IMR-90 (cell line): ENCODE measurements around the gene C1orf105. TPM values are rescaled to one million over a fixed set of nuclear protein-coding genes. Genes with fewer than 3 reads are reported as not detected.

Source experiments
- ATAC-seq: fragments of 200-7000 bp; cut with Tn5 transposase; 2 replicates; pipeline ENCODE4 v1.9.1; 2020; ENCODE audit warnings: low read depth, mild to moderate bottlenecking, moderate library complexity
- BruUV-seq: library from RNA; stranded (reverse); fragments of 400-500 nt; replicated peaks from 2 replicates; lab custom pipeline; 2021; lab: Mats Ljungman, UMichigan
- CTCF ChIA-PET: fragments of 300-600 bp; formaldehyde crosslinking; extraction: SDS; loops from one replicate; lab custom pipeline; 2021; ENCODE audit warnings: antibody characterized with exemption; lab: Yijun Ruan, JAX
- POLR2A ChIA-PET: fragments of 300-600 bp; sonication (Branson Sonifier 250); formaldehyde crosslinking; loops from one replicate; lab custom pipeline; 2022; ENCODE audit warnings: antibody characterized with exemption; ENCODE audit not compliant: unreplicated experiment; lab: Charles Lee
- DNase-seq: peaks from one replicate; pipeline ENCODE4 v3.0.0; 2013
- H2AFZ ChIP-seq: replicated peaks from 2 replicates; pipeline ENCODE3; 2013; ENCODE audit warnings: low read length, mild to moderate bottlenecking; ENCODE audit not compliant: poor library complexity
- H2AK5ac ChIP-seq: 2 replicates; pipeline ENCODE4 v1.6.1; 2013; ENCODE audit warnings: low read depth, low read length, inconsistent platforms
- H2AK9ac ChIP-seq: replicated peaks from 2 replicates; pipeline ENCODE3; 2013; ENCODE audit warnings: mild to moderate bottlenecking, low read depth, low read length, moderate library complexity; ENCODE audit not compliant: poor library complexity
- H2BK120ac ChIP-seq: 2 replicates; pipeline ENCODE4 v1.6.1; 2013; ENCODE audit warnings: low read depth, low read length, inconsistent platforms
- H2BK15ac ChIP-seq: 3 replicates; pipeline ENCODE4 v1.6.1; 2013; ENCODE audit warnings: low read depth, low read length, inconsistent platforms
- H2BK20ac ChIP-seq: 2 replicates; pipeline ENCODE4 v1.6.1; 2013; ENCODE audit warnings: low read depth, mild to moderate bottlenecking, inconsistent platforms, low read length, moderate library complexity
- H2BK5ac ChIP-seq: 2 replicates; pipeline ENCODE4 v1.6.1; 2013; ENCODE audit warnings: mild to moderate bottlenecking, low read depth, low read length, inconsistent platforms; ENCODE audit not compliant: poor library complexity, severe bottlenecking
- H3K14ac ChIP-seq: replicated peaks from 2 replicates; pipeline ENCODE4 v1.6.1; 2013; ENCODE audit warnings: low read depth, low read length, inconsistent platforms
- H3K18ac ChIP-seq: 2 replicates; pipeline ENCODE4 v1.6.1; 2013; ENCODE audit warnings: low read depth, low read length, control low read depth
- H3K23ac ChIP-seq: 2 replicates; pipeline ENCODE4 v1.6.1; 2013; ENCODE audit warnings: low read depth, low read length, inconsistent platforms
- H3K27ac ChIP-seq: 2 replicates; pipeline ENCODE4 v1.5.1; 2013; ENCODE audit warnings: mild to moderate bottlenecking, control low read depth, low read length; ENCODE audit not compliant: insufficient read depth
- H3K27me3 ChIP-seq: 2 replicates; pipeline ENCODE4 v1.6.1; 2013; ENCODE audit warnings: low read length; ENCODE audit not compliant: control insufficient read depth, insufficient read depth
- H3K36me3 ChIP-seq: 2 replicates; pipeline ENCODE4 v1.6.1; 2013; ENCODE audit warnings: low read length, mixed read lengths; ENCODE audit not compliant: control insufficient read depth, insufficient read depth
- H3K4ac ChIP-seq: 2 replicates; pipeline ENCODE4 v1.6.1; 2013; ENCODE audit warnings: low read depth, low read length, inconsistent platforms
- H3K4me1 ChIP-seq: 2 replicates; pipeline ENCODE4 v1.6.1; 2013; ENCODE audit warnings: low read length, mixed read lengths; ENCODE audit not compliant: control insufficient read depth, insufficient read depth
- H3K4me2 ChIP-seq: 2 replicates; pipeline ENCODE4 v1.6.1; 2013; ENCODE audit warnings: low read depth, mild to moderate bottlenecking, control low read depth, low read length, moderate library complexity
- H3K4me3 ChIP-seq: 2 replicates; pipeline ENCODE4 v1.5.1; 2013; ENCODE audit warnings: low read depth, mild to moderate bottlenecking, control low read depth, low read length, moderate library complexity; ENCODE audit not compliant: insufficient read depth
- H3K56ac ChIP-seq: 2 replicates; pipeline ENCODE4 v1.6.1; 2013; ENCODE audit warnings: low read length, inconsistent platforms; ENCODE audit not compliant: insufficient read depth; ENCODE audit errors: extremely low read depth
- H3K79me1 ChIP-seq, 2 experiments: 2 replicates each; pipeline ENCODE4 v1.6.1; 2013; ENCODE audit warnings: low read length in 2 of 2, inconsistent platforms in 1 of 2, low read depth in 1 of 2
- H3K9ac ChIP-seq: 2 replicates; pipeline ENCODE4 v1.6.1; 2013; ENCODE audit warnings: low read depth, low read length, control low read depth
- H3K9me1 ChIP-seq: 2 replicates; pipeline ENCODE4 v1.6.1; 2013; ENCODE audit warnings: low read length, inconsistent platforms; ENCODE audit not compliant: insufficient read depth
- H3K9me3 ChIP-seq: 2 replicates; pipeline ENCODE4 v1.6.1; 2013; ENCODE audit warnings: low read length; ENCODE audit not compliant: control insufficient read depth, insufficient read depth
- H4K20me1 ChIP-seq: 2 replicates; pipeline ENCODE4 v1.6.1; 2013; ENCODE audit warnings: low read length, inconsistent platforms; ENCODE audit not compliant: insufficient read depth
- H4K5ac ChIP-seq: 2 replicates; pipeline ENCODE4 v1.6.1; 2013; ENCODE audit warnings: mild to moderate bottlenecking, low read depth, low read length, control low read depth
- H4K8ac ChIP-seq, 2 experiments: 2 replicates each; pipeline ENCODE4 v1.6.1; 2013; ENCODE audit warnings: low read depth in 2 of 2, low read length in 2 of 2, control low read depth in 1 of 2, inconsistent platforms in 1 of 2
- H4K91ac ChIP-seq: 2 replicates; pipeline ENCODE4 v1.6.1; 2013; ENCODE audit warnings: low read depth, low read length, inconsistent platforms; ENCODE audit not compliant: insufficient read depth
- BHLHE40 ChIP-seq: fragments of 150-350 bp; IDR thresholded peaks from 2 replicates; pipeline ENCODE4 v1.6.1; 2016; ENCODE audit warnings: mild to moderate bottlenecking, low read depth, low read length
- CEBPB ChIP-seq: IDR thresholded peaks from 2 replicates; pipeline ENCODE4 v1.6.1; 2012; ENCODE audit warnings: low read depth, low read length, improper control_type of control experiment
- CHD1 ChIP-seq: IDR thresholded peaks from 2 replicates; pipeline ENCODE4 v1.6.1; 2012; ENCODE audit warnings: low read depth, low read length, improper control_type of control experiment
- CTCF ChIP-seq: conservative IDR thresholded peaks from 2 replicates; pipeline ENCODE4 v1.5.1; 2012; ENCODE audit warnings: mild to moderate bottlenecking, low read depth, low read length, improper control_type of control experiment
- ELK1 ChIP-seq: fragments of 150-350 bp; IDR thresholded peaks from 2 replicates; pipeline ENCODE4 v1.6.1; 2016; ENCODE audit warnings: low read depth, mild to moderate bottlenecking, low read length, moderate library complexity, borderline replicate concordance
- FOS ChIP-seq: fragments of 150-350 bp; IDR thresholded peaks from 2 replicates; pipeline ENCODE4 v1.6.1; 2016; ENCODE audit warnings: low read depth, low read length
- MAFK ChIP-seq: IDR thresholded peaks from 2 replicates; pipeline ENCODE4 v1.6.1; 2012; ENCODE audit warnings: low read depth, low read length, improper control_type of control experiment
- MAZ ChIP-seq: IDR thresholded peaks from 2 replicates; pipeline ENCODE4 v1.6.1; 2012; ENCODE audit warnings: low read depth, mild to moderate bottlenecking, low read length, improper control_type of control experiment, moderate library complexity, borderline replicate concordance
- MXI1 ChIP-seq: IDR thresholded peaks from 2 replicates; pipeline ENCODE4 v1.6.1; 2012; ENCODE audit warnings: low read depth, mild to moderate bottlenecking, low read length, moderate library complexity, borderline replicate concordance
- NFE2L2 ChIP-seq: fragments of 150-350 bp; IDR thresholded peaks from 2 replicates; pipeline ENCODE4 v1.6.1; 2016; ENCODE audit warnings: low read depth, mild to moderate bottlenecking, low read length
- POLR2A ChIP-seq: IDR thresholded peaks from 2 replicates; pipeline ENCODE4 v1.6.1; 2012; ENCODE audit warnings: mild to moderate bottlenecking, low read depth, low read length
- RAD21 ChIP-seq: IDR thresholded peaks from 2 replicates; pipeline ENCODE4 v1.6.1; 2012; ENCODE audit warnings: low read length, improper control_type of control experiment
- RCOR1 ChIP-seq: IDR thresholded peaks from 2 replicates; pipeline ENCODE4 v1.6.1; 2012; ENCODE audit warnings: mild to moderate bottlenecking, low read length, improper control_type of control experiment; ENCODE audit not compliant: insufficient replicate concordance
- RFX5 ChIP-seq: IDR thresholded peaks from 2 replicates; pipeline ENCODE4 v1.8.0; 2012; ENCODE audit warnings: low read depth, mild to moderate bottlenecking, low read length, moderate library complexity
- SMC3 ChIP-seq: fragments of 150-350 bp; IDR thresholded peaks from 2 replicates; pipeline ENCODE4 v1.6.1; 2016; ENCODE audit warnings: low read depth, mild to moderate bottlenecking, antibody characterized with exemption, low read length, moderate library complexity
- WGBS, 2 experiments: methylation state at CpG; one replicate each; pipeline versions ENCODE4 v1.1.5 to v1.1.7; 2013; ENCODE audit warnings: missing lambda C conversion rate in 2 of 2; ENCODE audit not compliant: insufficient read length in 1 of 2; ENCODE audit errors: extremely low coverage in 2 of 2; 5-methylcytosine and 5-hydroxymethylcytosine counted together
- dilution Hi-C: fragments of 300-500 bp; cut with HindIII; formaldehyde crosslinking; loops from one replicate; pipeline ENCODE4 v1.14.3; 2018; ENCODE audit warnings: low sequenced_read_pairs; ENCODE audit not compliant: unreplicated experiment
- in situ Hi-C: fragments of 300-500 bp; cut with MboI; formaldehyde crosslinking; loops from 3 replicates; pipeline ENCODE4 v1.14.3; 2019; ENCODE audit warnings: low sequenced_read_pairs, inconsistent platforms, mixed read lengths
- intact Hi-C: fragments of 100-400 bp; cut with micrococcal nuclease; formaldehyde crosslinking; loops from 2 replicates; pipeline ENCODE4 v1.10.0; 2022
- polyA plus RNA-seq, 3 experiments: library from polyadenylated mRNA; depleted of rRNA; stranded (reverse); fragments of >200 nt; gene quantifications; 2 replicates each; pipeline ENCODE4 v1.2.3, GENCODE V29; 2012; ENCODE audit warnings: low replicate concordance in 1 of 3
- total RNA-seq: library from RNA; depleted of rRNA; stranded (reverse); fragments of >200 nt; gene quantifications from 2 replicates; pipeline ENCODE4 v1.2.3, GENCODE V29; 2012
- TF ChIP-seq, protein P1 (sequence below): fragments of 150-350 bp; IDR thresholded peaks from 2 replicates; pipeline ENCODE4 v1.6.1; 2017; ENCODE audit warnings: mild to moderate bottlenecking, antibody characterized with exemption, low read length, low read depth

Gene C1orf105
- total and polyA plus RNA-seq, 2 of the 4 experiments (the other 2 are of a cell fraction): not detected

DNA sequence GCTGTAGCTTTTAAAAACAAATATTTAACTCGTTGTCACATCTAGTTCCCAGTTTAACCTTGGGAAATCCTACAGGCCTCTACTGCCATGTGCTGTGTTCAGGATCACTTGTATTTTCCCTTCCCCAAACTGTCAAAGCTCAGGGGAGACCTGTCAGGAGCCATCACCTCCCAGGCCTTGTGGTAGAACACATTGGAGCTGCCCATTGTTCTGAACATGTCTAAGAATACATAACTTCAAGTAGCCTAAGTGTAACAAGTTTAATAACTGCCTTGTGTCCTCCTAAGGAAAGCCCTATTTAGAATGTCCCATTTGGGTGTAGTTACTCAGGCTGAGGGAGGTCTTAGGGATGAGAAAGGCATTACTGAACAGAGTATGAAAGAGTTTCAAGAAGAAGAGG lies 52.0 kb downstream of the C1orf105 start:
- no peaks in the 10 kb centered on the region for H3K36me3 ChIP-seq
- 60% methylated on average over 1 of the region's 1 CpG; no CpG with 5 or more reads in 1 of the 2 experiments for WGBS, 2 experiments
- no peak overlapping the region for H4K91ac ChIP-seq
- no peak overlapping the region for H2BK5ac ChIP-seq
- CTCF ChIA-PET: interaction anchor here (0.6 kb wide), 1 partner anchor 22 kb away, joined by 3 read pairs; no protein-coding TSS in a partner anchor
- BruUV-seq: no TSS peak
- no peak overlapping the region for H3K14ac ChIP-seq
- no peak overlapping the region for H3K56ac ChIP-seq
- DNase-seq: no peak
- no peak overlapping the region for H3K27ac ChIP-seq
- POLR2A ChIA-PET: no interaction called here
- peaks cover 2% of the 10 kb centered on the region; the same call in 1 of the 2 replicates for H3K4me1 ChIP-seq
- no peak overlapping the region for H2AK9ac ChIP-seq
- no peak overlapping the region for H3K4me2 ChIP-seq
- H3K9me3 ChIP-seq: no peaks in the 10 kb centered on the region
- H4K8ac ChIP-seq: no peak overlapping the region
- in situ Hi-C loops (no loop called here), dilution Hi-C loops (no loop called here), intact Hi-C loops (no loop called here)
- H2BK20ac ChIP-seq: no peak overlapping the region
- peaks cover 11% of the 10 kb centered on the region for H3K27me3 ChIP-seq
- H3K23ac ChIP-seq: no peak overlapping the region
- no peak overlapping the region for H3K9ac ChIP-seq
- H2AFZ ChIP-seq: no peak overlapping the region
- no peak overlapping the region for H4K5ac ChIP-seq
- H3K4me3 ChIP-seq: no peak overlapping the region
- no peak overlapping the region for H2AK5ac ChIP-seq
- no peak for ATAC-seq
- no peaks in the 10 kb centered on the region; the same call in 1 of the 2 replicates for H3K9me1 ChIP-seq
- no peak overlapping the region for H3K4ac ChIP-seq
- no peaks in the 10 kb centered on the region for H4K20me1 ChIP-seq
- H2BK15ac ChIP-seq: no peak overlapping the region
- H3K18ac ChIP-seq: no peak overlapping the region
- H3K79me1 ChIP-seq: no peaks in the 10 kb centered on the region
- H2BK120ac ChIP-seq: no peak overlapping the region
- no peak for TF ChIP-seq CEBPB
- TF ChIP-seq POLR2A: no peak
- TF ChIP-seq MXI1: no peak
- no peak for TF ChIP-seq MAZ
- no peak for TF ChIP-seq RAD21
- TF ChIP-seq RFX5: no peak
- TF ChIP-seq SMC3: no peak
- TF ChIP-seq CTCF: no peak
- no peak for TF ChIP-seq ELK1
- TF ChIP-seq BHLHE40: no peak
- TF ChIP-seq NFE2L2: no peak
- no peak for TF ChIP-seq CHD1
- no peak for TF ChIP-seq RCOR1
- no peak for TF ChIP-seq MAFK
- no peak for TF ChIP-seq FOS
- TF ChIP-seq, protein P1, sequence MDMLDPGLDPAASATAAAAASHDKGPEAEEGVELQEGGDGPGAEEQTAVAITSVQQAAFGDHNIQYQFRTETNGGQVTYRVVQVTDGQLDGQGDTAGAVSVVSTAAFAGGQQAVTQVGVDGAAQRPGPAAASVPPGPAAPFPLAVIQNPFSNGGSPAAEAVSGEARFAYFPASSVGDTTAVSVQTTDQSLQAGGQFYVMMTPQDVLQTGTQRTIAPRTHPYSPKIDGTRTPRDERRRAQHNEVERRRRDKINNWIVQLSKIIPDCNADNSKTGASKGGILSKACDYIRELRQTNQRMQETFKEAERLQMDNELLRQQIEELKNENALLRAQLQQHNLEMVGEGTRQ: no peak
